ENCODE data around the gene OR2J3. TPM values are rescaled to one million over a fixed set of nuclear protein-coding genes. Genes with fewer than 3 reads are reported as not detected.

OR2J3 gene
- total RNA-seq, 3 donors from 2014 or later (not counting 1 experiment from before 2014, with no cell fraction given) = not detected

- H3K4me3 Mint-ChIP-seq = no peak overlapping the region
- TF ChIP-seq CTCF (IDR thresholded peaks at IDR 0.05) = no peak
- Histone ChIP-seq H3K27me3 (ENCODE audit: control insufficient read depth, insufficient read depth, low read length) (no peaks in the 10 kb centered on the region), H3K4me3 (ENCODE audit: low read length) (no peak overlapping the region), H3K36me3 (ENCODE audit: control insufficient read depth, insufficient read depth, low read length) (no peaks in the 10 kb centered on the region), H3K27ac (ENCODE audit: low read length) (no peak overlapping the region), H3K4me1 (ENCODE audit: control insufficient read depth, insufficient read depth, low read length) (no peaks in the 10 kb centered on the region), H3K9me3 (ENCODE audit: control insufficient read depth, insufficient read depth, low read length) (no peaks in the 10 kb centered on the region)
- ATAC-seq = no peak
- intact Hi-C loops (cut with micrococcal nuclease) = no loop called here
- H3K9me3 Mint-ChIP-seq = no peaks in the 10 kb centered on the region
- H3K27me3 Mint-ChIP-seq (ENCODE audit: low read depth in 2 of 2) = peaks cover 16 to 29% of the 10 kb centered on the region in 2 donors
- H3K4me1 Mint-ChIP-seq = no peaks in the 10 kb centered on the region
- DNase-seq = no peak
- H3K36me3 Mint-ChIP-seq = no peaks in the 10 kb centered on the region
- H3K27ac Mint-ChIP-seq = no peak overlapping the region
- 90% methylated on average over 2 of the region's 4 CpGs for WGBS (ENCODE audit: insufficient coverage)
Observed at GRCh38 chr6:29137724-29138123, 29.9 kb downstream of the OR2J3 start.

GRCh38 chr6:29141606-29142005 is 33.7 kb downstream of the OR2J3 start:
- no peak for ATAC-seq
- H3K27ac Mint-ChIP-seq = no peak overlapping the region
- no peak overlapping the region for H3K27ac ChIP-seq (ENCODE audit: low read length)
- TF ChIP-seq CTCF (IDR thresholded peaks at IDR 0.05) = no peak
- no peak overlapping the region for H3K4me3 ChIP-seq (ENCODE audit: low read length)
- no peaks in the 10 kb centered on the region for H3K27me3 ChIP-seq (ENCODE audit: control insufficient read depth, insufficient read depth, low read length)
- DNase-seq = no peak
- no peaks in the 10 kb centered on the region for H3K9me3 ChIP-seq (ENCODE audit: control insufficient read depth, insufficient read depth, low read length)
- no peaks in the 10 kb centered on the region for H3K36me3 Mint-ChIP-seq
- intact Hi-C loops (cut with micrococcal nuclease) = no loop called here
- no peaks in the 10 kb centered on the region for H3K4me1 ChIP-seq (ENCODE audit: control insufficient read depth, insufficient read depth, low read length)
- H3K36me3 ChIP-seq (ENCODE audit: control insufficient read depth, insufficient read depth, low read length) = no peaks in the 10 kb centered on the region
- H3K27me3 Mint-ChIP-seq (ENCODE audit: low read depth in 2 of 2) = peaks cover 12 to 17% of the 10 kb centered on the region in 2 donors
- H3K4me3 Mint-ChIP-seq = no peak overlapping the region
- no peaks in the 10 kb centered on the region for H3K4me1 Mint-ChIP-seq
- no peaks in the 10 kb centered on the region for H3K9me3 Mint-ChIP-seq
- WGBS (ENCODE audit: insufficient coverage) = no CpG with 5 or more reads among the region's 1 CpG

GRCh38 chr6:29142309-29142708 is 34.5 kb downstream of the OR2J3 start:
- Histone ChIP-seq H3K36me3 (ENCODE audit: control insufficient read depth, insufficient read depth, low read length) (no peaks in the 10 kb centered on the region), H3K4me1 (ENCODE audit: control insufficient read depth, insufficient read depth, low read length) (no peaks in the 10 kb centered on the region), H3K27ac (ENCODE audit: low read length) (no peak overlapping the region), H3K27me3 (ENCODE audit: control insufficient read depth, insufficient read depth, low read length) (no peaks in the 10 kb centered on the region), H3K4me3 (ENCODE audit: low read length) (no peak overlapping the region), H3K9me3 (ENCODE audit: control insufficient read depth, insufficient read depth, low read length) (no peaks in the 10 kb centered on the region)
- H3K9me3 Mint-ChIP-seq = no peaks in the 10 kb centered on the region
- no peak overlapping the region for H3K27ac Mint-ChIP-seq
- peaks cover 10 to 14% of the 10 kb centered on the region in 2 donors for H3K27me3 Mint-ChIP-seq (ENCODE audit: low read depth in 2 of 2)
- no peaks in the 10 kb centered on the region for H3K36me3 Mint-ChIP-seq
- DNase-seq = no peak
- no peak overlapping the region for H3K4me3 Mint-ChIP-seq
- no peak for TF ChIP-seq CTCF (IDR thresholded peaks at IDR 0.05)
- intact Hi-C loops (cut with micrococcal nuclease) = no loop called here
- no peaks in the 10 kb centered on the region for H3K4me1 Mint-ChIP-seq
- no peak for ATAC-seq

GRCh38 chr6:29146179-29146578 is 38.3 kb downstream of the OR2J3 start:
- H3K36me3 ChIP-seq (ENCODE audit: control insufficient read depth, insufficient read depth, low read length) = no peaks in the 10 kb centered on the region
- intact Hi-C loops (cut with micrococcal nuclease) = no loop called here
- no peak for DNase-seq
- WGBS (ENCODE audit: insufficient coverage) = 63% methylated on average over 1 of the region's 2 CpGs
- TF ChIP-seq CTCF (IDR thresholded peaks at IDR 0.05) = no peak
- H3K9me3 ChIP-seq (ENCODE audit: control insufficient read depth, insufficient read depth, low read length) = no peaks in the 10 kb centered on the region
- no peaks in the 10 kb centered on the region for H3K4me1 Mint-ChIP-seq
- no peak overlapping the region for H3K4me3 ChIP-seq (ENCODE audit: low read length)
- H3K9me3 Mint-ChIP-seq = peaks cover 0 to 6% of the 10 kb centered on the region in 2 donors
- no peak overlapping the region for H3K4me3 Mint-ChIP-seq
- no peak overlapping the region for H3K27ac ChIP-seq (ENCODE audit: low read length)
- no peaks in the 10 kb centered on the region for H3K36me3 Mint-ChIP-seq
- no peaks in the 10 kb centered on the region for H3K27me3 ChIP-seq (ENCODE audit: control insufficient read depth, insufficient read depth, low read length)
- peaks cover 0 to 19% of the 10 kb centered on the region in 2 donors for H3K27me3 Mint-ChIP-seq (ENCODE audit: low read depth in 2 of 2)
- H3K27ac Mint-ChIP-seq = no peak overlapping the region
- H3K4me1 ChIP-seq (ENCODE audit: control insufficient read depth, insufficient read depth, low read length) = no peaks in the 10 kb centered on the region
- no peak for ATAC-seq

All from natural killer cell (primary cell).